Neutrophil (primary cell): ENCODE results near the gene DUOXA2.
"Not testable (repeated sequence)": the region's sequence is repeated elsewhere in the genome, so short reads cannot be mapped to it uniquely, and the experiment has no call there.

Experiments
- H3K27ac ChIP-seq: fragments of 200-600 bp; sonication (generic); 2 replicates; pipeline ENCODE4 v1.5.1; 2016; ENCODE audit warnings: mild to moderate bottlenecking, moderate library complexity
- H3K27me3 ChIP-seq: fragments of 200-600 bp; sonication (generic); 2 replicates; pipeline ENCODE4 v1.6.0; 2016; ENCODE audit warnings: mild to moderate bottlenecking
- H3K36me3 ChIP-seq: fragments of 200-600 bp; sonication (generic); 2 replicates; pipeline ENCODE4 v1.5.1; 2017
- H3K4me1 ChIP-seq, 2 experiments: fragments of 200-600 bp in 1 of 2; sonication (generic) in 1 of 2; 1 replicate in 1 of 2; 2 replicates in 1 of 2; pipeline versions ENCODE4 v1.5.1 to v1.6.1; 2013 to 2016; ENCODE audit warnings: low read depth in 1 of 2, low read length in 1 of 2, mild to moderate bottlenecking in 1 of 2, moderate library complexity in 1 of 2; ENCODE audit not compliant: control insufficient read depth in 1 of 2, insufficient read depth in 1 of 2
- H3K4me3 ChIP-seq, 2 experiments: fragments of 200-600 bp in 1 of 2; sonication (generic) in 1 of 2; 1 replicate in 1 of 2; 2 replicates in 1 of 2; pipeline ENCODE4 v1.5.1; 2013 to 2016; ENCODE audit warnings: low read depth in 1 of 2, low read length in 1 of 2, mild to moderate bottlenecking in 1 of 2, moderate library complexity in 1 of 2
- H3K9me3 ChIP-seq: fragments of 200-600 bp; sonication (generic); 2 replicates; pipeline ENCODE4 v1.5.1; 2016
- CTCF ChIP-seq: fragments of 200-600 bp; sonication (generic); IDR thresholded peaks from 2 replicates; pipeline ENCODE4 v1.5.1; 2016; ENCODE audit warnings: antibody characterized with exemption

The DUOXA2 gene

GRCh38 chr15:45114076-45114750 lies at the start of gene DUOXA2, which contains the start of gene DUOX2:
Gene DUOXA2 (plus strand): TSS chr15:45114326. CDS start chr15:45114606, 280 bp downstream.
Gene DUOX2 (minus strand): TSS chr15:45114172. CDS start chr15:45113411, 761 bp downstream.
- peaks cover 97% of the 10 kb centered on the region for H3K27me3 ChIP-seq
- H3K9me3 ChIP-seq: no peaks in the 10 kb centered on the region
- H3K27ac ChIP-seq: no peak within 1 kb of the TSS
- no peak within 1 kb of the TSS for H3K4me3 ChIP-seq
- no peaks in the 10 kb centered on the region for H3K36me3 ChIP-seq
- peaks cover 17 to 33% of the 10 kb centered on the region in 2 experiments for H3K4me1 ChIP-seq
- TF ChIP-seq CTCF: no peak

- no peak overlapping the region for H3K4me3 ChIP-seq
- TF ChIP-seq CTCF: no peak
- no peaks in the 10 kb centered on the region for H3K27me3 ChIP-seq
- H3K27ac ChIP-seq: no peak overlapping the region
- peaks cover 23 to 24% of the 10 kb centered on the region in 2 experiments for H3K4me1 ChIP-seq
- H3K9me3 ChIP-seq: no peaks in the 10 kb centered on the region
- H3K36me3 ChIP-seq: no peaks in the 10 kb centered on the region
Observed at GRCh38 chr15:45064386-45064785, 49.7 kb upstream of the DUOXA2 start.

GRCh38 chr15:45069942-45070360 lies 44.2 kb upstream of the DUOXA2 start:
- H3K27me3 ChIP-seq, H3K27ac ChIP-seq, H3K9me3 ChIP-seq, H3K36me3 ChIP-seq, H3K4me3 ChIP-seq: not testable (repeated sequence)
- H3K4me1 ChIP-seq: peaks cover 7 to 16% of the 10 kb centered on the region in 2 experiments

- H3K4me1 ChIP-seq: peaks cover 7 to 21% of the 10 kb centered on the region in 2 experiments
- H3K36me3 ChIP-seq, H3K27ac ChIP-seq, H3K9me3 ChIP-seq, H3K4me3 ChIP-seq, H3K27me3 ChIP-seq: not testable (repeated sequence)
Observed at GRCh38 chr15:45073602-45074001, 40.5 kb upstream of the DUOXA2 start.

GRCh38 chr15:45075440-45076320 lies 38.4 kb upstream of the DUOXA2 start:
- H3K27me3 ChIP-seq, H3K9me3 ChIP-seq, H3K36me3 ChIP-seq, H3K4me3 ChIP-seq: not testable (repeated sequence)
- Histone ChIP-seq H3K4me1 (peaks cover 7 to 15% of the 10 kb centered on the region in 2 experiments), H3K27ac (peak overlapping the region; percentile 63)

- H3K9me3 ChIP-seq, H3K36me3 ChIP-seq, H3K27me3 ChIP-seq, H3K4me1 ChIP-seq, H3K27ac ChIP-seq, H3K4me3 ChIP-seq: not testable (repeated sequence)
Observed at GRCh38 chr15:45077391-45077790, 36.7 kb upstream of the DUOXA2 start.

- not testable (repeated sequence) for H3K4me3 ChIP-seq, H3K27ac ChIP-seq, H3K36me3 ChIP-seq, H3K4me1 ChIP-seq, H3K27me3 ChIP-seq, H3K9me3 ChIP-seq
Observed at GRCh38 chr15:45079201-45079600, 34.9 kb upstream of the DUOXA2 start.

GRCh38 chr15:45079628-45080246 lies 34.4 kb upstream of the DUOXA2 start:
- not testable (repeated sequence) for H3K27me3 ChIP-seq, H3K4me3 ChIP-seq, H3K4me1 ChIP-seq, H3K9me3 ChIP-seq, H3K36me3 ChIP-seq, H3K27ac ChIP-seq

- not testable (repeated sequence) for H3K36me3 ChIP-seq, H3K4me3 ChIP-seq, H3K27me3 ChIP-seq, H3K9me3 ChIP-seq, H3K4me1 ChIP-seq, H3K27ac ChIP-seq
Observed at GRCh38 chr15:45080593-45080992, 33.5 kb upstream of the DUOXA2 start.

GRCh38 chr15:45082412-45082811 lies 31.7 kb upstream of the DUOXA2 start:
- H3K9me3 ChIP-seq, H3K27ac ChIP-seq, H3K4me3 ChIP-seq, H3K36me3 ChIP-seq, H3K27me3 ChIP-seq, H3K4me1 ChIP-seq: not testable (repeated sequence)
